Karpas-422 (cell line): ENCODE data around the gene FREM1. TPM values are rescaled to one million over a fixed set of nuclear protein-coding genes. Genes with fewer than 3 reads are reported as not detected.
A peak's percentile ranks its signal among the peaks of the same experiment; 100 is the strongest.

ENCODE experiments used
- DNase-seq: peaks from one replicate; pipeline ENCODE4 v3.0.0-alpha.2; 2015
- H2AFZ ChIP-seq: fragments of 200-600 bp; sonication (generic); 2 replicates; pipeline ENCODE4 v1.6.1; 2014; ENCODE audit warnings: antibody characterized with exemption, low read length, mixed read lengths
- H3K27ac ChIP-seq: fragments of 200-600 bp; sonication (generic); 2 replicates; pipeline ENCODE4 v1.5.1; 2014; ENCODE audit warnings: mild to moderate bottlenecking, low read length, moderate library complexity
- H3K27me3 ChIP-seq: fragments of 200-600 bp; sonication (generic); 2 replicates; pipeline ENCODE4 v1.6.1; 2014; ENCODE audit warnings: low read length, mixed read lengths
- H3K36me3 ChIP-seq: fragments of 200-600 bp; sonication (generic); 2 replicates; pipeline ENCODE4 v1.6.1; 2014; ENCODE audit warnings: low read length, mixed read lengths; ENCODE audit not compliant: insufficient read depth
- H3K4me1 ChIP-seq: fragments of 200-600 bp; sonication (generic); 2 replicates; pipeline ENCODE4 v1.6.1; 2014; ENCODE audit warnings: mild to moderate bottlenecking, low read length, mixed read lengths
- H3K4me2 ChIP-seq: fragments of 200-600 bp; sonication (generic); 2 replicates; pipeline ENCODE4 v1.6.1; 2014; ENCODE audit warnings: low read length, low read depth, mild to moderate bottlenecking; ENCODE audit not compliant: poor library complexity, severe bottlenecking
- H3K4me3 ChIP-seq: fragments of 200-600 bp; sonication (generic); 2 replicates; pipeline ENCODE4 v1.5.1; 2014; ENCODE audit warnings: mild to moderate bottlenecking, antibody characterized with exemption, low read length, mixed read lengths
- H3K79me2 ChIP-seq: fragments of 200-600 bp; sonication (generic); 2 replicates; pipeline ENCODE4 v1.6.1; 2014; ENCODE audit warnings: mild to moderate bottlenecking, low read length, mixed read lengths
- H3K9ac ChIP-seq: fragments of 200-600 bp; sonication (generic); 2 replicates; pipeline ENCODE4 v1.6.0; 2014; ENCODE audit warnings: low read length
- H3K9me2 ChIP-seq: fragments of 200-600 bp; sonication (generic), shearing (Covaris generic); replicated peaks from 2 replicates; pipeline ENCODE4 v1.6.0; 2014; ENCODE audit warnings: mild to moderate bottlenecking, low read length, moderate library complexity; ENCODE audit not compliant: insufficient read depth
- H3K9me3 ChIP-seq: fragments of 300-700, 200-600 bp; sonication (generic); 2 replicates; pipeline ENCODE4 v1.6.1; 2014; ENCODE audit warnings: low read length, mixed read lengths
- H4K20me1 ChIP-seq: fragments of 200-600 bp; sonication (generic); 2 replicates; pipeline ENCODE4 v1.6.1; 2014; ENCODE audit warnings: mild to moderate bottlenecking, antibody characterized with exemption, low read length, low read depth; ENCODE audit not compliant: insufficient read depth
- total RNA-seq: library from RNA; depleted of rRNA; stranded (reverse); fragments of >200 nt; shearing (Covaris generic); gene quantifications from 2 replicates; pipeline ENCODE4 v1.2.3, GENCODE V29; 2014; ENCODE audit warnings: low replicate concordance

The FREM1 gene
- total RNA-seq, 1 experiment from 2014 or later: not detected

DNA sequence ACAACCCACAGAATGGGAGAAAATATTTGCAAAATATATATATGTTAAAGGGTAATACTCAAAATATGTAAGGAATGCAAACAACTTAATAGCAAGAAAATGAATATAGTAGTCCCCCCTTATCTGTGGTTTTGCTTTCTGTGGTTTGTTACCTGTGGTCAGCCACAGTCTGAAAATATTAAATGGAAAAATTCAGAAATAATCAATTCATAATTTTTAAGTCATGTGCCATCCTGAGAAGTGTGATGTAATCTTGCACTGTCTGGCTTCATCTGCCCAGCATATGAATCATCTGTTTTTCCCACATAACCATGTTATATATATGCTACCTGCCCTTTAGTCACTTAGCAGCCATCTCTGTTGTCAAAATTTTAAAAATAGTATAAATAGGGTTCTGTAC lies 199.4 kb downstream of the FREM1 start:
- Histone ChIP-seq H4K20me1 (no peaks in the 10 kb centered on the region), H3K9ac (no peak overlapping the region), H3K27me3 (peaks cover 7% of the 10 kb centered on the region; the same call in 1 of the 2 replicates), H3K4me2 (no peak overlapping the region), H2AFZ (no peak overlapping the region), H3K79me2 (no peaks in the 10 kb centered on the region), H3K9me2 (no peaks in the 10 kb centered on the region), H3K9me3 (peaks cover 16% of the 10 kb centered on the region), H3K36me3 (no peaks in the 10 kb centered on the region), H3K4me1 (no peaks in the 10 kb centered on the region), H3K27ac (no peak overlapping the region), H3K4me3 (no peak overlapping the region)
- no peak for DNase-seq

DNA sequence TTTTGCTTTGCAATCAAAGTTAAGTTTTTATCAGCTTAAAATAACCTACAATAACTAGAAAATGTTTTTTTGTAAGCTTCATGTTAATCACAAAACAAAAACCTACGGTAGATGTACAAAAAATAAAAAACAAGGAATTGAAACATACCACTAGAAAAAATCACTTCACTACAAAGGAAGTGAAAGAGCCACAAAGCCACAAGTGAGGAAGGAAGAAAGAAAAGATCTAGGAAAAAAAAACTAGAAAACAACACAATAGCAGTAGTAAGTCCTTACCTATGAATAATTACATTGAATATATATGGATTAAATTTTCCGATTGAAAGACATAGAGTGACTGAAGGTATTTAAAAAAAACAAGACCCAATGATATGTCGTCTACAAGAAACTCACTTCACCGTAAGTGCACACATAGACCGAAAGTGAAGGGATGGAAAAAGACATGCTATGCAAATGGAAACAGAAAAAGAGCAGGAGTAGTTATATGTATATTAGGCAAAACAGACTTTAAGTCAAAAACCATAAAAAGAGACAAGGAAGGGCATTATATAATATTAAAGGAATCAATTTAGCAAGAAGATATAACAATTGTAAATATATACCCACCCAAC lies 203.6 kb downstream of the FREM1 start:
- Histone ChIP-seq H3K9me2 (no peaks in the 10 kb centered on the region), H3K79me2 (no peaks in the 10 kb centered on the region)
- no peak for DNase-seq

DNA sequence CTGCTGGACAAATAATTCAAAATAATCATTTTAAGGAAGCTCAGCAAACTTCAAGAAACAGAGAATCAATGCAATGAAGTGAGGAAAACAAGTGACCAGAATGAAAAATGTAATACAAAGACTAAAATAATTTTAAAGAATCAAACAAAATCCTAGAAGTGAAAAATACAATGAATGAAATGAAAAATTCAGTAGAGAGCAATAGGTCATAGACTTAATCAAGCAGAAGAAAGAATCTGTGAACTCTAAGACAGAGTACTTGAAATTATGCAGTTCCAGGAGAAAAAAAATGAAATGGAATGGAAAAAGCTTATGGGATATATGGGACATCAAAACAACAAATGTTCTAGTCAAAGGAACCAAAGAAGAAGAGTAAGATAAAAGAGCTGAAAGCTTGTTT lies 205.1 kb downstream of the FREM1 start:
- Histone ChIP-seq H3K27me3 (peaks cover 7% of the 10 kb centered on the region; the same call in 1 of the 2 replicates), H4K20me1 (no peaks in the 10 kb centered on the region), H3K36me3 (no peaks in the 10 kb centered on the region; the same call in 1 of the 2 replicates), H3K79me2 (no peaks in the 10 kb centered on the region), H3K9ac (no peak overlapping the region), H2AFZ (no peak overlapping the region), H3K9me2 (no peaks in the 10 kb centered on the region), H3K4me1 (no peaks in the 10 kb centered on the region), H3K4me2 (no peak overlapping the region), H3K27ac (no peak overlapping the region), H3K9me3 (peaks cover 24% of the 10 kb centered on the region), H3K4me3 (no peak overlapping the region)
- no peak for DNase-seq

More for the DNA sequence above, 203.6 kb downstream of the FREM1 start:
- H3K4me1 ChIP-seq: no peaks in the 10 kb centered on the region
- no peak overlapping the region for H3K9ac ChIP-seq
- no peaks in the 10 kb centered on the region; the same call in 1 of the 2 replicates for H3K36me3 ChIP-seq
- peaks cover 7% of the 10 kb centered on the region; the same call in 1 of the 2 replicates for H3K27me3 ChIP-seq
- no peak overlapping the region for H3K4me3 ChIP-seq
- H3K4me2 ChIP-seq: no peak overlapping the region
- peaks cover 24% of the 10 kb centered on the region for H3K9me3 ChIP-seq
- no peak overlapping the region for H2AFZ ChIP-seq
- H3K27ac ChIP-seq: no peak overlapping the region
- no peaks in the 10 kb centered on the region for H4K20me1 ChIP-seq

DNA sequence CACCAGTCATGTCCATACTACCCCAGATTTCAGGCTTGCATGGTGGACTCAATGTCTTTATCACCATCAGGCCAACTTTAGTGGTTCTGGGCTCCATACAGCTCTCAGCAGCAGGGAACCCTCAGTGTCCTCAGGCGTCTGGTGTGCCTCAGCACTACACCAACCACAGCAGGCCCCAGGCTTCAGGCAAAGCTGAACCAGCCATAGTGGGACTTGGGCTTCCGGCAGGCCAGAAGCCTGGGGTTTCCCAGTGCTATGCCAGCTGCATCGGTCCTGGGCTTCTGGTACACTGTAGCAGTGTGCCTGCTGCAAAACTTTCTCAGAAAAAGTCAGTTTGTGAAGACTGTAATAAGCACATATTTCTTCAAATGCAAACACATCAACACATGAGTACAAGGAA lies 205.9 kb downstream of the FREM1 start:
- Histone ChIP-seq H4K20me1 (no peaks in the 10 kb centered on the region), H3K27me3 (peaks cover 7% of the 10 kb centered on the region; the same call in 1 of the 2 replicates), H3K9me2 (no peaks in the 10 kb centered on the region), H3K4me2 (no peak overlapping the region), H3K4me3 (no peak overlapping the region), H2AFZ (no peak overlapping the region), H3K4me1 (no peaks in the 10 kb centered on the region), H3K79me2 (no peaks in the 10 kb centered on the region), H3K9ac (no peak overlapping the region), H3K36me3 (no peaks in the 10 kb centered on the region; the same call in 1 of the 2 replicates), H3K27ac (no peak overlapping the region), H3K9me3 (peaks cover 24% of the 10 kb centered on the region)
- DNase-seq: no peak

DNA sequence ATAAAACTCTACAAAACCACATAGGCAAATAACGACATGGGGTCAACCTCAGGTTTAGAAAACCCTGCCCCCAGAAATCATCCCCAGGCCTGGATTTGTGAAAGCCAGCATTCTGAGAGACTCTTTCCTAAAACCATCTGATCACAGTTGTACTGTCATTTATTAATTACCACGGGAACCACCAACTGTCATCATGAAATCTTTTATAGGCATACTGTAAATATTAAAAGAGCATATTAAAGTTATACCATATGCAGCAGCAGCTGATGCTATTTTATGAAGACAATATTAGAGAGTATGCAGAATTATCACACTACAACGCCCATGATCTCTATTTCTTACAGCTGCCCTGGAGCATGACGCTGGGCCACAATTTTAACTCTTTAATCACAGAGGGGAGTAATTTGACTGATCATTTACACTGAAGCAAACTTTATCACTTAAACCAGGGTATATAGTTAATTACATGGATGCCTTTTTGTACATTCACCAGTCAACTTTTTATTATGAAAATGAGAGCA lies 208.0 kb downstream of the FREM1 start:
- H3K27ac ChIP-seq: no peak overlapping the region
- no peaks in the 10 kb centered on the region; the same call in 1 of the 2 replicates for H3K36me3 ChIP-seq
- peaks cover 3% of the 10 kb centered on the region; the same call in 1 of the 2 replicates for H3K27me3 ChIP-seq
- no peaks in the 10 kb centered on the region for H4K20me1 ChIP-seq
- H3K4me3 ChIP-seq: no peak overlapping the region
- no peaks in the 10 kb centered on the region for H3K9me2 ChIP-seq
- no peak overlapping the region for H3K4me2 ChIP-seq
- H3K9me3 ChIP-seq: peaks cover 20% of the 10 kb centered on the region
- no peak overlapping the region for H3K9ac ChIP-seq
- H2AFZ ChIP-seq: no peak overlapping the region
- no peak for DNase-seq
- no peaks in the 10 kb centered on the region for H3K79me2 ChIP-seq
- H3K4me1 ChIP-seq: no peaks in the 10 kb centered on the region

DNA sequence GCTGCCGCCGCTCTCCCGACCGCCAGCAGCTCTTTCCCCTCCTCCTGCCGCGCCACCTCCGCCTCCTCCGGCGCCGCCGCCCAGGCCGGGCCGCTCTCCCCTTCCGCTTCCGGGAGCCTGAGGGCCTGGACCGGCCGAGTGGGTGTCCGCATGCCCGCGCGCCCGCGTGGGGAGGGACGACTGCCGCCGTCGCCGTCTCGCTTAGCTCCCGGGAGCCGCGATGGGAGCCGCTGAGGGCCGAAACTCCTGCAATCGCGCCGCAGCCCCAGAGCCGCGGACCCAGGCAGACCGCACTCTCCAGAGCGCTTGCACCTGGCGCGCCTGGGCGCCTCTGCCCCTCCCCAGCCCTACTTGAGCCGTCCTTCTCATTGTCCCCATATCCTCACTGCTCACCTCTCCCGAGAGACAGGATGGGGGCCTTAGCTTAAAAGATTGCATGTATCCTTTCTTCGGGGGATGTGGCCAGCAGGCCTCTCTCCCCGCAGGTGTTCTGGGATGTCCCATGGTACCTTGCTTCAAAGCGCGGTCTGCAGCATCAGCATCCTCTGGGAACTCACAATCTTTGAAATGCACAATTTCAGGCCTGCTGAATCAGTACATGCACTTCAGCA lies 216.9 kb downstream of the FREM1 start, which contains the start of gene ZDHHC21:
Gene ZDHHC21, minus strand, starts transcription at position 182 of the 611 bp plus-strand sequence. CDS start 19,092 bp downstream, outside the sequence.
- Histone ChIP-seq H3K79me2 (peaks cover 48% of the 10 kb centered on the region), H3K27me3 (no peaks in the 10 kb centered on the region), H3K4me3 (peak within 1 kb of the TSS; percentile 93), H3K36me3 (peaks cover 17% of the 10 kb centered on the region), H3K9me2 (no peaks in the 10 kb centered on the region), H3K9me3 (no peaks in the 10 kb centered on the region), H3K9ac (peak within 1 kb of the TSS; percentile 89), H4K20me1 (peaks cover 3% of the 10 kb centered on the region; the same call in 1 of the 2 replicates), H3K4me2 (peak within 1 kb of the TSS; percentile 91), H3K27ac (peak within 1 kb of the TSS; percentile 94), H2AFZ (peak within 1 kb of the TSS; percentile 80), H3K4me1 (peaks cover 47% of the 10 kb centered on the region)
- DNase-seq: peak; percentile 87

DNA sequence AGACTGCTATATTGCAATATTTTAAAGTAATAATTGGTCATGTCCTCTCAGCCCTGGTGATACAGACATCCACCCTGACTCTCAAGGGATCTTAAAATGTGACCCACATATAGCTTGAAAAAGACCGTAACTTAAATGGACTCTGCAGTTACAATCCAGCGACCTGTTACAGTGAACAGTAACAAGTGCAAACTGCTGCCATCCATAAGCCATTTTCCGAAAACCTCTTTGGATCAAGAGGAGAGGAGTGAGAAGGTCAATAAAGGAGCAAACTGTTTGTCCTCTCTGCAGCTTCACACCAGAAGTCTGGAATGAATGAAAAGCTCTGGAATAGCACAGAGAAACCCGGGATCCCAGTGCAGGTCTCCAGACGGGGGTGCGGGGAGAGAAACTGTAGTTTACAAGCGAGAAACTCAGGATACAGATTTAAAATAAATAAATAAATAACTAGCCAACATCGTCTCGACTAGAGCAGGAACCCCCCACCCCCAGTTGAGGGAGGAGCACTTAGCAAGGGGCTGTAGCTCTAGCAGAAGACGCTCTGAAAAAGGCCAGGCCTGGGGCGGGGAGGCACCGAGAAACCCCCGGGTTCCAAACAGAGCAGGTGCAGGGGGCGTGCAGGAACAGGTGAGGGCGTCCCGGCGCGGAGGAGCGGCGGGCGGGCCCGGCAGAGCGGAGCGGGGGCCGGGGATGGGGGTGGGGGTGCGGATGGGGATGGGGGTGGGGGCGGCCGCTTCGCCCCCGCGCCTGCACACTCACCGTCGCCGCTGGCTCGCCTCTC lies 217.6 kb downstream of the FREM1 start:
- Histone ChIP-seq H4K20me1 (peaks cover 3% of the 10 kb centered on the region; the same call in 1 of the 2 replicates), H3K9ac (peak overlapping the region; percentile 89), H3K4me1 (peaks cover 54% of the 10 kb centered on the region), H3K4me2 (peak overlapping the region; percentile 91), H3K27ac (peak overlapping the region; percentile 94), H3K9me2 (no peaks in the 10 kb centered on the region), H2AFZ (no peak overlapping the region), H3K27me3 (no peaks in the 10 kb centered on the region), H3K9me3 (no peaks in the 10 kb centered on the region), H3K36me3 (peaks cover 24% of the 10 kb centered on the region), H3K4me3 (peak overlapping the region; percentile 93), H3K79me2 (peaks cover 55% of the 10 kb centered on the region)
- DNase-seq: peak; percentile 73
